K562 (cell line): ENCODE measurements around the gene FBXO9. TPM values are rescaled to one million over a fixed set of nuclear protein-coding genes. Genes with fewer than 3 reads are reported as not detected.

ENCODE experiments used
- AFF4 ChIP-seq: sonication (generic); formaldehyde crosslinking; IDR thresholded peaks from 2 replicates; pipeline ENCODE4 v1.8.0; 2023; ENCODE audit warnings: mild to moderate bottlenecking, missing genetic modification reagents
- CCNT2 ChIP-seq: IDR thresholded peaks from 2 replicates; pipeline ENCODE4 v1.6.1; 2011; ENCODE audit warnings: borderline replicate concordance, low read depth, mild to moderate bottlenecking, moderate library complexity, mixed read lengths, low read length; ENCODE audit not compliant: insufficient read length; ENCODE audit errors: extremely low read depth
- ETV6 ChIP-seq, 3 experiments: fragments of 150-350 bp in 1 of 3; sonication (generic) in 1 of 3; formaldehyde crosslinking in 1 of 3; IDR thresholded peaks; 2 replicates each; pipeline versions ENCODE4 v1.6.1 to v1.8.0; 2014 to 2022; ENCODE audit warnings: borderline replicate concordance in 2 of 3, low read depth in 2 of 3, antibody characterized with exemption in 1 of 3, low read length in 1 of 3, mild to moderate bottlenecking in 1 of 3, missing genetic modification reagents in 1 of 3
- MGA ChIP-seq: fragments of 450-650 bp; IDR thresholded peaks from 2 replicates; pipeline ENCODE4 v1.6.1; 2016; ENCODE audit warnings: mild to moderate bottlenecking, moderate library complexity
- MTA1 ChIP-seq: fragments of 450-650 bp; IDR thresholded peaks from 2 replicates; pipeline ENCODE4 v1.6.1; 2017; ENCODE audit warnings: borderline replicate concordance
- NR0B1 ChIP-seq: fragments of 450-650 bp; IDR thresholded peaks from one replicate; pipeline ENCODE4 v1.6.1; 2018; ENCODE audit warnings: mild to moderate bottlenecking, moderate library complexity; ENCODE audit not compliant: partially characterized antibody
- RBM34 ChIP-seq: fragments of 200-400 bp; formaldehyde crosslinking; IDR thresholded peaks from 2 replicates; pipeline ENCODE4 v1.6.1; 2018; ENCODE audit warnings: low read length, borderline replicate concordance; ENCODE audit not compliant: insufficient read depth
- RCOR1 ChIP-seq, 2 experiments: IDR thresholded peaks; 2 replicates each; pipeline ENCODE4 v1.6.1; 2012; ENCODE audit warnings: low read depth in 2 of 2, low read length in 2 of 2, borderline replicate concordance in 1 of 2, improper control_type of control experiment in 1 of 2
- ZNF551 ChIP-seq: fragments of 250-450 bp; sonication (Bioruptor Pico); IDR thresholded peaks from 2 replicates; pipeline ENCODE4 v1.5.0; 2021; ENCODE audit warnings: mild to moderate bottlenecking, moderate library complexity
- polyA plus RNA-seq, 8 experiments: library from polyadenylated mRNA; depleted of rRNA in 4 of 8; stranded (reverse) in 5 of 8; unstranded in 3 of 8; fragments of >200 nt; fragmentation: Nextera tagmentation in 2 of 8; fragmentation: Illumina TruSeq in 1 of 8; extraction: Ambion mirVana in 2 of 8; extraction: Trizol in 1 of 8; gene quantifications; 2 replicates each; pipeline versions ENCODE4 v1.2.1 to v1.2.3, GENCODE V29; 2011 to 2014; ENCODE audit warnings: inconsistent platforms in 1 of 8, missing spikeins in 1 of 8
- total RNA-seq, 7 experiments: library from RNA; depleted of rRNA in 6 of 7; stranded (reverse); fragments of >200 nt in 6 of 7; fragmentation: Illumina TruSeq in 2 of 7; extraction: Trizol in 2 of 7; gene quantifications; 2 replicates each; pipeline versions ENCODE4 v1.2.1 to v1.2.3, GENCODE V29; 2011 to 2021; ENCODE audit warnings: low replicate concordance in 1 of 7

The FBXO9 gene
- total and polyA plus RNA-seq, 9 of the 15 experiments (the other 6 are each of a cell fraction or from before 2014, with no cell fraction given), result 10.1 to 85.3 (median 51.4) TPM

GRCh38 chr6:53067849-53068361, 2.7 kb downstream of the FBXO9 start (continued):
- TF ChIP-seq MGA (no peak), CCNT2 (peak; percentile 87), MTA1 (no peak), NR0B1 (no peak), RBM34 (no peak), RCOR1 (IDR thresholded peaks at IDR 0.05; ENCODE audit: borderline replicate concordance in 1 of 2, low read depth in 2 of 2, low read length in 2 of 2) (peak in 1 of 2 experiments; percentile 78; a peak in 2 of 4 replicates), ZNF551 (CRISPR knock-in tag) (no peak), ETV6 (IDR thresholded peaks at IDR 0.05; ENCODE audit: borderline replicate concordance in 1 of 2, low read depth in 2 of 2, low read length in 1 of 2) (no peak), ETV6 (CRISPR knock-in tag; IDR thresholded peaks at IDR 0.05; ENCODE audit: borderline replicate concordance) (no peak), AFF4 (CRISPR knock-in tag) (no peak)
